ENCODE results near the gene IFITM5.
"Not testable (repeated sequence)": the region's sequence is repeated elsewhere in the genome, so short reads cannot be mapped to it uniquely, and the experiment has no call there.

DNA sequence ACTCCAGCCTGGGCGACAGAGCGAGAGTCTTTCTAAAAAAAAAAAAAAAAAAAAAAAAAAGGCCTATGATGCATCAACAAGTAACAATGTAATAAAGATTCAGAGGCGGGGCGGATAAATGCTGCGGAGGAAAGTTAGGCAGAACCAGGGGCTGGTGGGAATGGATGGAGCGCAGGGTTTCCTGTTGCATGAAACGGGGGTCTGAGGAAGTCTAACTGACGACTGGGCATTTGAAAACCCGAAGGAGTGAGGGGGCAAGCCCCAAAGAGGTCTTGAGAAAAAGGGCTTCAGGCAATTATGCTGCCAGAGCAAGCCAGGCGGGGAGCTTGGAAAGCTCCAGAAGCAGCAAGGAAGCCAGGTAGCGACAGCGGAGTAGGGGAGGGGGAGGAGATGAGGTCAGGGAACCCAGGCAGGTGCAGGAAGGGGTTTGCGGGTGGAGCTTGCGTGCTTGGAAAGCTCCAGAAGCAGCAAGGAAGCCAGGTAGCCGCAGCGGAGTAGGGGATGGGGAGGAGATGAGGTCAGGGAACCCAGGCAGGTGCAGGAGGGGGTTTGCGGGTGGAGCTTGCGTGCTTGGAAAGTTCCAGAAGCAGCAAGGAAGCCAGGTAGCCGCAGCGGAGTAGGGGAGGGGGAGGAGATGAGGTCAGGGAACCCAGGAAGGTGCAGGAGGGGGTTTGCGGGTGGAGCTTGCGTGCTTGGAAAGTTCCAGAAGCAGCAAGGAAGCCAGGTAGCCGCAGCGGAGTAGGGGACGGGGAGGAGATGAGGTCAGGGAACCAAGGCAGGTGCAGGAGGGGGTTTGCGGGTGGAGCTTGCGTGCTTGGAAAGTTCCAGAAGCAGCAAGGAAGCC lies 12.1 kb downstream of the IFITM5 start:
- TF ChIP-seq, protein P1, sequence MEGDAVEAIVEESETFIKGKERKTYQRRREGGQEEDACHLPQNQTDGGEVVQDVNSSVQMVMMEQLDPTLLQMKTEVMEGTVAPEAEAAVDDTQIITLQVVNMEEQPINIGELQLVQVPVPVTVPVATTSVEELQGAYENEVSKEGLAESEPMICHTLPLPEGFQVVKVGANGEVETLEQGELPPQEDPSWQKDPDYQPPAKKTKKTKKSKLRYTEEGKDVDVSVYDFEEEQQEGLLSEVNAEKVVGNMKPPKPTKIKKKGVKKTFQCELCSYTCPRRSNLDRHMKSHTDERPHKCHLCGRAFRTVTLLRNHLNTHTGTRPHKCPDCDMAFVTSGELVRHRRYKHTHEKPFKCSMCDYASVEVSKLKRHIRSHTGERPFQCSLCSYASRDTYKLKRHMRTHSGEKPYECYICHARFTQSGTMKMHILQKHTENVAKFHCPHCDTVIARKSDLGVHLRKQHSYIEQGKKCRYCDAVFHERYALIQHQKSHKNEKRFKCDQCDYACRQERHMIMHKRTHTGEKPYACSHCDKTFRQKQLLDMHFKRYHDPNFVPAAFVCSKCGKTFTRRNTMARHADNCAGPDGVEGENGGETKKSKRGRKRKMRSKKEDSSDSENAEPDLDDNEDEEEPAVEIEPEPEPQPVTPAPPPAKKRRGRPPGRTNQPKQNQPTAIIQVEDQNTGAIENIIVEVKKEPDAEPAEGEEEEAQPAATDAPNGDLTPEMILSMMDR (IDR thresholded peaks at IDR 0.05): not testable (repeated sequence)
- TF ChIP-seq EZH2 (IDR thresholded peaks at IDR 0.05; ENCODE audit: borderline replicate concordance, insufficient read depth, low read depth, low read length, poor library complexity, severe bottlenecking): not testable (repeated sequence)
